HepG2 (cell line): Measurements from ENCODE around the gene STPG4. TPM values are rescaled to one million over a fixed set of nuclear protein-coding genes. Genes with fewer than 3 reads are reported as not detected.

Experiments used
- AHDC1 ChIP-seq: sonication (generic); formaldehyde crosslinking; IDR thresholded peaks from 2 replicates; pipeline ENCODE4 v1.5.1; 2020; ENCODE audit warnings: mild to moderate bottlenecking, missing genetic modification reagents, borderline replicate concordance
- BRCA1 ChIP-seq: sonication (generic); formaldehyde crosslinking; IDR thresholded peaks from 2 replicates; pipeline ENCODE4 v1.4.0; 2020; ENCODE audit warnings: missing genetic modification reagents
- CC2D1A ChIP-seq: sonication (generic); formaldehyde crosslinking; IDR thresholded peaks from 2 replicates; pipeline ENCODE4 v1.8.1; 2023; ENCODE audit warnings: mild to moderate bottlenecking, missing genetic modification reagents
- CCAR2 ChIP-seq: fragments of 200-400 bp; formaldehyde crosslinking; optimal IDR thresholded peaks from 2 replicates; pipeline ENCODE3; 2018; ENCODE audit warnings: low read depth, mild to moderate bottlenecking, low read length, moderate library complexity
- FOXC1 ChIP-seq: sonication (generic); formaldehyde crosslinking; IDR thresholded peaks from 2 replicates; pipeline ENCODE4 v1.8.0; 2022; ENCODE audit warnings: mild to moderate bottlenecking, missing genetic modification reagents, borderline replicate concordance
- GPBP1L1 ChIP-seq: sonication (generic); formaldehyde crosslinking; IDR thresholded peaks from 2 replicates; pipeline ENCODE4 v1.5.0; 2020; ENCODE audit warnings: mild to moderate bottlenecking, missing genetic modification reagents
- HIC2 ChIP-seq: sonication (generic); formaldehyde crosslinking; IDR thresholded peaks from 2 replicates; pipeline ENCODE4 v1.9.0; 2022; ENCODE audit warnings: low read depth, missing genetic modification reagents
- KAT7 ChIP-seq: IDR thresholded peaks from 2 replicates; pipeline ENCODE4 v1.6.1; 2018; ENCODE audit warnings: borderline replicate concordance, missing compliant biosample characterization
- LRRFIP1 ChIP-seq: sonication (generic); formaldehyde crosslinking; conservative IDR thresholded peaks from 2 replicates; pipeline ENCODE4 v1.4.0; 2020; ENCODE audit warnings: missing genetic modification reagents
- MTA1 ChIP-seq: sonication (generic); formaldehyde crosslinking; IDR thresholded peaks from 2 replicates; pipeline ENCODE4 v1.4.0; 2020; ENCODE audit warnings: missing genetic modification reagents, mild to moderate bottlenecking, borderline replicate concordance
- MTA3 ChIP-seq: sonication (generic); formaldehyde crosslinking; IDR thresholded peaks from 2 replicates; pipeline ENCODE4 v1.4.0; 2020; ENCODE audit warnings: missing genetic modification reagents
- NFKB2 ChIP-seq: sonication (generic); formaldehyde crosslinking; IDR thresholded peaks from 2 replicates; pipeline ENCODE4 v1.4.0; 2020; ENCODE audit warnings: missing genetic modification reagents, borderline replicate concordance
- NFKBIZ ChIP-seq: IDR thresholded peaks from 2 replicates; pipeline ENCODE4 v1.6.1; 2018; ENCODE audit warnings: missing genetic modification reagents, missing compliant biosample characterization
- SP2 ChIP-seq: sonication (generic); formaldehyde crosslinking; IDR thresholded peaks from 2 replicates; pipeline ENCODE4 v1.5.1; 2020; ENCODE audit warnings: mild to moderate bottlenecking, missing genetic modification reagents
- TCF7L2 ChIP-seq: IDR thresholded peaks from 2 replicates; pipeline ENCODE4 v1.6.1; 2011; ENCODE audit warnings: mild to moderate bottlenecking, low read depth, low read length, moderate library complexity
- ZBTB42 ChIP-seq: sonication (generic); formaldehyde crosslinking; IDR thresholded peaks from 2 replicates; pipeline ENCODE4 v1.5.0; 2020; ENCODE audit warnings: mild to moderate bottlenecking, missing genetic modification reagents
- ZNF468 ChIP-seq: sonication (generic); formaldehyde crosslinking; IDR thresholded peaks from 2 replicates; pipeline ENCODE4 v1.8.0; 2022; ENCODE audit warnings: mild to moderate bottlenecking, moderate library complexity, missing genetic modification reagents
- ZNF768 ChIP-seq: sonication (generic); formaldehyde crosslinking; IDR thresholded peaks from 2 replicates; pipeline ENCODE4 v1.4.0; 2020; ENCODE audit warnings: missing genetic modification reagents
- ZNF788 ChIP-seq: sonication (generic); formaldehyde crosslinking; IDR thresholded peaks from 2 replicates; pipeline ENCODE4 v1.5.0; 2020; ENCODE audit warnings: mild to moderate bottlenecking, missing genetic modification reagents, borderline replicate concordance
- ZNF879 ChIP-seq: sonication (generic); formaldehyde crosslinking; IDR thresholded peaks from 2 replicates; pipeline ENCODE4 v1.8.1; 2023; ENCODE audit warnings: missing genetic modification reagents
- polyA plus RNA-seq, 8 experiments: library from polyadenylated mRNA; depleted of rRNA in 3 of 8; stranded (reverse) in 7 of 8; unstranded in 1 of 8; fragments of >200 nt; fragmentation: Illumina TruSeq in 4 of 8; extraction: Trizol in 4 of 8; gene quantifications; 2 replicates each; pipeline versions ENCODE4 v1.2.1 to v1.2.3, GENCODE V29; 2011 to 2016; ENCODE audit warnings: low read depth in 4 of 8, missing spikeins in 1 of 8, mixed read lengths in 1 of 8; ENCODE audit not compliant: insufficient read depth in 1 of 8
- total RNA-seq, 5 experiments: library from RNA; depleted of rRNA; stranded (reverse); fragments of >200 nt; fragmentation: Illumina TruSeq; extraction: Trizol; gene quantifications; 2 replicates each; pipeline ENCODE4 v1.2.3, GENCODE V29; 2016; ENCODE audit warnings: low read depth in 1 of 5

Gene STPG4
- total and polyA plus RNA-seq, 2 of the 13 experiments (the other 11 are each of a cell fraction or from before 2014, with no cell fraction given) = 0.11 to 0.15 TPM

- TF ChIP-seq ZNF468 (CRISPR knock-in tag) (no peak), BRCA1 (CRISPR knock-in tag) (no peak), KAT7 (no peak), FOXC1 (CRISPR knock-in tag) (0 out of 2 replicates have a peak, but pooled peaks have one; percentile 22), TCF7L2 (no peak), GPBP1L1 (CRISPR knock-in tag) (no peak), MTA3 (CRISPR knock-in tag) (no peak), LRRFIP1 (CRISPR knock-in tag) (no peak), ZNF768 (CRISPR knock-in tag) (no peak), ZNF788 (CRISPR knock-in tag) (no peak), ZNF879 (CRISPR knock-in tag) (no peak), NFKBIZ (no peak), AHDC1 (CRISPR knock-in tag) (no peak), CCAR2 (no peak), CC2D1A (CRISPR knock-in tag) (no peak), ZBTB42 (no peak), NFKB2 (CRISPR knock-in tag) (no peak), MTA1 (CRISPR knock-in tag) (no peak), HIC2 (CRISPR knock-in tag) (no peak), SP2 (no peak)
Measured at GRCh38 chr2:47039489-47039870, 115.6 kb downstream of the STPG4 start (continued).
